GM08714 (cell line): Measurements from ENCODE around the gene EXOC3L1.

Experiments used
- H3K4me3 ChIP-seq: fragments of 200-500 bp; sonication (Bioruptor generic); 2 replicates; pipeline ENCODE4 v1.5.1; 2014; ENCODE audit warnings: mild to moderate bottlenecking, low read length, inconsistent platforms
- ZNF274 ChIP-seq: IDR thresholded peaks from 2 replicates; pipeline ENCODE4 v1.6.1; 2012; ENCODE audit warnings: mild to moderate bottlenecking, low read depth, low read length

EXOC3L1 gene

DNA sequence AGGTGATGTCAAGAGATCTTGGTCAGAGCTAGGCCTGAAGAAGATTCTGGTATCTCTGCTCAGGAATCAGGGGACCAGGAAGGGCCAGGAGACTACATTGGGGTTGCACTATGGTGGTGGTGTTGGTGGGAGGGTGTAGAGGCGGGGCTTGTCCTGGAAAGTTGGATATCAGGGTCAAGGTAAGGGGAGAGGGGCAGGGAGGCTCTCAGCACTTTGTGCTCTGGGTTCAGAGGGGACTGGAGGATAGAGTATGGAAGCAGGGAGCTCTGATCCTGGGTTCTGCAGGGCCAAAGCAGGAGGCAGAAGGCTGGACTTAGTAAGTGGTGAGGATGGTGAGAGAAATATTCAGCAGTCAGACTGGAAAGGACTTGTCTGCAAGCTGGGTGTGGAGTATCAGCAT, 16.6 kb downstream of the EXOC3L1 start:
- TF ChIP-seq ZNF274: no peak

DNA sequence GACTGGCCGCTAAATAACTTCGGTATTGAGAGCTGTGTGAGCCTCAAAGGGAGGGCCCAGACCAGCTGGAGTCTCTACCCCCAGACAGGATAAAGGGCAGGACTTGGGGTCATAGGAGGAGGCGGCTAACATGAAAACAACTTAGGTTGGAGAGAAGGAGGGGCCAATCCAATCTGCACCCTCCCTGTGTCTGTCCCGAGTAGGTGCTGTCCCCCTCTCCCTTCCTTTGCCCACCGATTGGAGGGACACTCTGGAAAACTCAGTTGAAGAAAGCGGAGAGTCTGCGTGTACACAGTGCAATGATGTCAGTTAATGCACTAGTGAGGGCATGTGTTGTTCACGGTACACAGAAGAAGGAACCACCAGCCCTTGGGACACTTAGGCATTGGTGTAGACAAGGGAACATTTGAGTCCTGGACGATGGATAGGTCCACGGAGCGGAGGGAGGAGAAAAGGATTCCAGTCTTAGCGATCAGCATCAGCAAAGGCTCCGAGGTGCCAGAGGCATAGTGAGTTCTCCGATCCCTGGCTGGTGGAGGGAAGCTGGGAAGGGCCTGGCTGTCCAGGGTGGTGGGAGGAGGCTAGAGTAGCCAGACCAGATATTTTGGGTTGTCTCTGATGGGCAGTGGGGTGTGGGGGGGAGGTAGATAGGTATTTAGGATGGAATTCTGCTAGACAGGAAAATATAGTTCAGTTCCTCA, 18.8 kb downstream of the EXOC3L1 start:
- TF ChIP-seq ZNF274: no peak
- H3K4me3 ChIP-seq: peak overlapping the region; percentile 18; the same call in 1 of the 2 replicates

More for the DNA sequence above, 16.6 kb downstream of the EXOC3L1 start:
- peak overlapping the region; percentile 46; the same call in 1 of the 2 replicates for H3K4me3 ChIP-seq

GRCh38 chr16:67170168-67170948, 19.6 kb downstream of the EXOC3L1 start, which contains the start of gene NOL3:
NOL3 (plus strand) TSS chr16:67170538.
- peak within 1 kb of the TSS; percentile 18; the same call in 1 of the 2 replicates for H3K4me3 ChIP-seq
- no peak for TF ChIP-seq ZNF274

- H3K4me3 ChIP-seq: peak overlapping the region; percentile 15; the same call in 1 of the 2 replicates
- no peak for TF ChIP-seq ZNF274
These were observed 20.2 kb downstream of the EXOC3L1 start for GRCh38 chr16:67169642-67170167.

DNA sequence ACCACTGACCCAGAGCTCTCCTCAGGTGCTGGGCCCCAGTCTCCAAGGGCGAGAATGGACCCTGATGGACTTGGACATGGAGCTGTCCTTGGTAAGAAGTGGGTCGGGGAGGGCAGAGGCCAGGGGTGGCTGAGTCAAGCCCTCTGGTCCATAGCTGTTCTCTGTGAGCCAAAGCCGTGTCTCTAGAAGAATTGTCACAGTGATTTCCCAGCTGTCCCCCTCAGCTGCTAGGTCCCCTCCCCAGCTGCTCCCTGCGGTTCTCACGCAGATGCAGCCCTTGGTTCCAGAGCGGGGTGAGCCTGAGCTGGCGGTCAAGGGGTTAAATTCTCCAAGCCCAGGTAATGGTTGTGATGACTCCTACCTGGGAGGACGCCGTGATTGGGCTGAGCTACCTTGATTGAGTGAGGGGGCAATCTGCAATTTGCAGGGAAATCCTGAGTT, 20.9 kb downstream of the EXOC3L1 start:
- H3K4me3 ChIP-seq: no peak overlapping the region
- no peak for TF ChIP-seq ZNF274

DNA sequence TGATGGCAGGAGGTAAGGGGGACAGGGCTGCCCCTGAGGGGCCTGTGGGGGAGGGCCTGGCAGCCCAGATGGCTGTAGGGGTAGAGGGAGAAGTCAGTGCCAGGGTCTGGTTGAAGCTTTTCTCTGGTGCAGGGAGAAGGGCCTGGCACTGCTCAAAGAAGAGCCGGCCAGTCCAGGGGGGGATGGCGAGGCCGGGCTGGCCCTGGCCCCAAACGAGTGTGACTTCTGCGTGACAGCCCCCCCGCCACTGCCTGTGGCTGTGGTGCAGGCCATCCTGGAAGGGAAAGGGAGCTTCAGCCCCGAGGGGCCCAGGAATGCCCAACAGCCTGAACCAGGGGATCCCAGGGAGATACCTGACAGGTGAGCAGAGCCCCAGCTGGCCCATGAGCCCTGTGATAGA, 22.3 kb downstream of the EXOC3L1 start:
- TF ChIP-seq ZNF274: no peak
- no peak overlapping the region for H3K4me3 ChIP-seq

DNA sequence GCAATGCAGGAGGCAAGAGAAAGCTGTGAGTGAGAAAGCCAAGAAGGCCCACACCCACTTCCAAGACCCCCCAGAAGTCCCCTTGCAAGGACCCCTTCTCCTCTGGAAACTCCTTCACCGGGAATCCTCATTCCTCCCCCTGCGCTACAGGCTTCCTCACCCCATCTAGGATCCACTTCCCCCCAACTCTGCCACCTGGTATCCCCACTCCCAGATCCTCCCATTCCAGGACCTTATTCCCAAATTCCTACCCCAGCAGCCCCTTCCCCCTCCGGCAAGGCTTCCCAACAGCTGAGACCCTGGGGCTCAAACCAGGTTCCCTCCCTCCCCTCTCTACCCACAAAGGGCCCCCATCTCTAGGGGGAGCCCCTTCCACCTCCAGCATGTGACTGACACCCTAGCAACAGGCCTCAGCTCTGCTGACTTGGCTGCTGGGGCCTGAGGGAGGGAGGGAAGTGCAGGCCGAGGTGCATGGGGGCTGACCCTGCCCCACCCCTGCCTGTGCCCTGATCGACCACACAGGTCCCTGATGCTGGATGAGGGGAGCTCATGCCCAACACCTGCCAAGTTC, 23.3 kb downstream of the EXOC3L1 start:
- TF ChIP-seq ZNF274: no peak
- no peak overlapping the region for H3K4me3 ChIP-seq

DNA sequence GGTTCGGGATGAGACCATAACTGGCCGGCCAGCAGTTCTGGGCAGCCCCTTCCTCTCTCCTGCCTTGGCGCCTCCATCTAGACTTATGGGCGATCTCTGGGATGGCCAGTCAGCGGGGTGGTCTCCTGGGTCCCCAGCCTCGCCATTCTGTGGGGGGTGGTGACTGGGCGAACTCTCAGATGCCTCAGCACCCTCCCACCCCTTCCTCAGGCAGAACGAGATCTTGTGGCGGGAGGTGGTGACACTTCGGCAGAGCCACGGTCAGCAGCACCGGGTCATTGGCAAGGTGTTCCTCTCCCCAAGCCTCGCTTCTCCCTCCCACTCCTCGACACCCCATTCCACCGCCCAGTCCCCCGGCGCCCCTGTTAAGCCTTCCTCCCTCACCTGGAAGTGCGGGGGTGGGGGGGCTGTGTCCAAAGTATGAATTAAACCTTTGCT, 23.8 kb downstream of the EXOC3L1 start:
- TF ChIP-seq ZNF274: no peak
- H3K4me3 ChIP-seq: no peak overlapping the region

DNA sequence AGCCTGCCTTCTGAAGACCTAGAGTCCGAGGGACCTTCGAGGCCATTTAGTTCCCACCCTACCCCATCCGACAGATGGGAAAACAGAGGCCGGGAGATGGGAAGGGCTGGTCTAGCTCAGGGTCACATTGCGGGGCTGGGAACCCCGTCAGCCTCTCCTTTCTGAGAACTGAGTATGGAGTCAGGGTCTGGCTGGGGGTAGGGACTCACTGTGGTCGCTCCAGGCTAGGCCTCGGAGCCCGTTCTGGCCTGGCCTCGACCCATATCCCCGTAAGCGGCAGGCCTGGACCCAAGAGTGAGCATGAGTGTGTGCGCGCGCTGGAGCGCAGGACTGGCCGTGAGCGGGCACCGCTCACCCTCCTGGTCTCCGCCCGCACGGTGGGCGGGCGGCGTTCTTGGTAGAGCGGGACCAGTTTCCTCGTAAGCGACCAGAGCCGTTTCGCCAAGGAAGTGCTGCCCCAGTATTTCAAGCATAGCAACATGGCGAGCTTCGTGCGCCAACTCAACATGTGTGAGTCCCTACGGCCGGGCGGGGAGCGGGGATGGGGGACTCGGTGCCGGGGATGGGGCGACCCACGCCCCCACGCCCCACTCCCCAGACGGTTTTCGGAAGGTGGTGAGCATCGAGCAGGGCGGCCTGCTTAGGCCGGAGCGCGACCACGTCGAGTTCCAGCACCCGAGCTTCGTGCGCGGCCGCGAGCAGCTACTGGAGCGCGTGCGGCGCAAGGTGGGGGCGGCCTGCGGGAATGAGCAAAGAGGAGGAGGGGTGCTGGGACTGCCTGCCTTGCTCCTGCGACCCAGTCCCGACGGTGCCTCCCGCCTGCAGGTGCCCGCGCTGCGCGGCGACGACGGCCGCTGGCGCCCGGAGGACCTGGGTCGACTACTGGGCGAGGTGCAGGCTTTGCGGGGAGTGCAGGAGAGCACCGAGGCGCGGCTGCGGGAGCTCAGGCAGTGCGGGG, 24.5 kb downstream of the EXOC3L1 start:
- H3K4me3 ChIP-seq: no peak overlapping the region
- TF ChIP-seq ZNF274: no peak

DNA sequence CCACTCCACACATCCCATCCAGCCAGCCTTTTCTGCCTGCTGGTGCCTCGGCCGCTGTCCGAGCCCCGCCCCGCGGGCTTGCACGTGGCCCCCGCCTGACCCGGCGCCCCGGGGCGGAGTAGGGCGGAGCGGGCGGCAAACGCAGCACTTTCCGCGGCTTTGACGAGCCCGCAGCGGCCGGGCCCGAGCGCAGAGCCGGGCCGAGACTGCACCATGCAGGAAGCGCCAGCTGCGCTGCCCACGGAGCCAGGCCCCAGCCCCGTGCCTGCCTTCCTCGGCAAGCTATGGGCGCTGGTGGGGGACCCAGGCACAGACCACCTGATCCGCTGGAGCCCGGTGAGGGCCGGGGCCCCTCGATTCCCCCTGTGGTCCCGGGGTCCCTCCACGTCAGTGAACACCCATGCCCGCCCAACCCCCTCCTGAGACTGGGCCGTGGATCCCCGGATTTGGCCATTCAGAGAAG, 25.3 kb downstream of the EXOC3L1 start, which contains the start of gene HSF4:
Gene HSF4 (plus strand): TSS at position 147 of the 463 bp plus-strand sequence. CDS start 67 bp downstream, at position 214.
- no peak for TF ChIP-seq ZNF274
- no peak within 1 kb of the TSS; the same call in 1 of the 2 replicates for H3K4me3 ChIP-seq

DNA sequence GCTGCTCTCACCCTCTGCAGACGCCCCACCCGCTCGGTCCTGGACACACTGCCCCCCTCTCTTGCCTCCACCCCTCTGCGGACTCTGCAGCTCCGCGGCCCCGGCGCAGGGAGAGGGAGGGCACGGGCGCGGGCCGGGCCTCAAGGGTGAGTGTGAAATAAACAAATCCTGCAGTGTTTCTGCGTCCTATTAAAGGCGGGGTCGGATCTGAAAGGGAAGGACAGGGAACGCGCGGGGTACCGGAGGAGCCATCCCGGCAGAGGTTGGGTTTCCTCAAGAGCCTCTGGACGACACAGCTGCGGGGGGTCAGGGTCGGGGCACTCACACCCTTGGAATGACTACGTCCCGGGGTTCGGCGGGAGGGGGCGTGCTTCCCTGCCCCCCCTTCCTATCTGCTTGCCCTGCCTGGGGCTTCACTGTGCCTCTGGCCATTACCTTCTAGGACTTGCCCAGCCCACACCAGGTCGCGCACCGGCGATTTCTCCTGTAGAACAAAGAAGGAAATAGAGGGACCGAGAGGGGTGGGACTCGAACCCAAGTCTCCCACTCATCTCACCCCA, 25.9 kb downstream of the EXOC3L1 start:
- no peak for TF ChIP-seq ZNF274
- no peak overlapping the region; the same call in 1 of the 2 replicates for H3K4me3 ChIP-seq

DNA sequence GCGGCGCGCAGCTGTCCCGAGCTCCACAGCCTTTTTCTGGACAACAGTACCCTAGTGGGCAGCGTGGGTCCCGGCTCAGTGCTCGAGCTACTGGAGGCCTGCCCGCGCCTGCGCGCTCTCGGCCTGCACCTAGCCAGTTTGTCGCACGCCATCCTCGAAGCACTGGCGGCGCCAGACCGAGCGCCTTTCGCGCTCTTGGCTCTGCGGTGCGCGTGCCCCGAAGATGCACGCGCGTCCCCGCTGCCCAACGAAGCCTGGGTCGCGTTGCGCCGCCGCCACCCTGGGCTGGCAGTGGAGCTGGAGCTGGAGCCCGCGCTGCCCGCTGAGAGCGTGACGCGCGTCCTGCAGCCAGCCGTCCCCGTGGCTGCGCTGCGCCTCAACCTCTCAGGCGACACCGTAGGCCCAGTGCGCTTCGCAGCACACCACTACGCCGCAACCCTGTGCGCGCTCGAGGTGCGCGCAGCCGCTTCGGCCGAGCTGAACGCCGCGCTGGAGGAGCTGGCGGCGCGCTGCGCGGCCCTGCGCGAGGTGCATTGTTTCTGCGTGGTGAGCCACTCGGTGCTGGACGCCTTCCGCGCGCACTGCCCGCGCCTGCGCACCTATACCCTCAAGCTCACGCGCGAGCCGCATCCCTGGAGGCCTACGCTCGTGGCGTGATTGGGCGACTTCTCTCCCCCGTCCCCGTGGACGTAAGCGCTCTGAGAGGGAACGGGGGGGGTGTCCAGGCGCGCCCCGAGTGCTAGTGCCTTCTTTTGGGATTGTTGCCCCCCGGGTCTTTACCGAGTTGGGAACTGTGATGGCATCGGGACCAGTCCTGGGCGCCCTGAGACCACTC, 26.6 kb downstream of the EXOC3L1 start:
- H3K4me3 ChIP-seq: no peak overlapping the region; the same call in 1 of the 2 replicates
- no peak for TF ChIP-seq ZNF274
